PFSK-1 (cell line): ENCODE results near the gene LTBP2.

Experiments
- FOXP2 ChIP-seq: optimal IDR thresholded peaks from 2 replicates; pipeline ENCODE3; 2011; ENCODE audit warnings: borderline replicate concordance, control low read depth, inconsistent platforms; ENCODE audit not compliant: insufficient read depth; ENCODE audit errors: extremely low read length, extremely low read depth
- POLR2AphosphoS5 ChIP-seq: IDR thresholded peaks from 2 replicates; pipeline ENCODE4 v1.6.1; 2012; ENCODE audit warnings: low read depth, mild to moderate bottlenecking, control low read depth, low read length, moderate library complexity
- SIN3A ChIP-seq: IDR thresholded peaks from 2 replicates; pipeline ENCODE4 v1.6.1; 2012; ENCODE audit warnings: mild to moderate bottlenecking, low read length, moderate library complexity, borderline replicate concordance; ENCODE audit not compliant: insufficient read depth
- TAF1 ChIP-seq: IDR thresholded peaks from 2 replicates; pipeline ENCODE4 v1.6.1; 2012; ENCODE audit warnings: low read length, control low read depth, borderline replicate concordance; ENCODE audit not compliant: insufficient read depth
- TF ChIP-seq, protein P1 (sequence below), 2 experiments: IDR thresholded peaks; 2 replicates each; pipeline versions ENCODE4 v1.6.1 to v1.8.0; 2011 to 2012; ENCODE audit warnings: low read depth in 2 of 2, low read length in 2 of 2, control low read depth in 1 of 2, inconsistent platforms in 1 of 2, mild to moderate bottlenecking in 1 of 2, moderate library complexity in 1 of 2; ENCODE audit not compliant: insufficient read depth in 1 of 2

DNA sequence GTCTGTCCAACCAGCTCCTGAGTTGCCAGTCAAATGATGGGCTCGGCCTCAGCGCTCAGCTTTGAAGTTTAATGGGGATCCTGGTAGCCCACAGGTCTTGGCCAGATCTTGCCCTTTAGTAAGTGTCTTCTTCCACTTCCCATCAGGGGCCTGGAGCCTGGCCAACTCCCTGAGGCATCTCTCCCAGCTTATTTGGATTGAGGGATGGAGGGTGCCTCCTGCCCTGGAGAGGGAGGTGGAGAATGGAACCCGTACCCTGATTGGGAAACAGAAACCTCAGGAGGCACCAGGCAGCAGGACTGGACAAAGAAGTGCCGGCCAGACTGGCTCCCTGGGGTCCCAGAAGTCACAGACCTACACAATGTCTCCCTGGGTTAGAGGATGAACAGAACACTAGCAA is 40.5 kb upstream of the LTBP2 start:
- TF ChIP-seq TAF1 (no peak), POLR2AphosphoS5 (no peak), FOXP2 (no peak), SIN3A (no peak)
- TF ChIP-seq, protein P1, sequence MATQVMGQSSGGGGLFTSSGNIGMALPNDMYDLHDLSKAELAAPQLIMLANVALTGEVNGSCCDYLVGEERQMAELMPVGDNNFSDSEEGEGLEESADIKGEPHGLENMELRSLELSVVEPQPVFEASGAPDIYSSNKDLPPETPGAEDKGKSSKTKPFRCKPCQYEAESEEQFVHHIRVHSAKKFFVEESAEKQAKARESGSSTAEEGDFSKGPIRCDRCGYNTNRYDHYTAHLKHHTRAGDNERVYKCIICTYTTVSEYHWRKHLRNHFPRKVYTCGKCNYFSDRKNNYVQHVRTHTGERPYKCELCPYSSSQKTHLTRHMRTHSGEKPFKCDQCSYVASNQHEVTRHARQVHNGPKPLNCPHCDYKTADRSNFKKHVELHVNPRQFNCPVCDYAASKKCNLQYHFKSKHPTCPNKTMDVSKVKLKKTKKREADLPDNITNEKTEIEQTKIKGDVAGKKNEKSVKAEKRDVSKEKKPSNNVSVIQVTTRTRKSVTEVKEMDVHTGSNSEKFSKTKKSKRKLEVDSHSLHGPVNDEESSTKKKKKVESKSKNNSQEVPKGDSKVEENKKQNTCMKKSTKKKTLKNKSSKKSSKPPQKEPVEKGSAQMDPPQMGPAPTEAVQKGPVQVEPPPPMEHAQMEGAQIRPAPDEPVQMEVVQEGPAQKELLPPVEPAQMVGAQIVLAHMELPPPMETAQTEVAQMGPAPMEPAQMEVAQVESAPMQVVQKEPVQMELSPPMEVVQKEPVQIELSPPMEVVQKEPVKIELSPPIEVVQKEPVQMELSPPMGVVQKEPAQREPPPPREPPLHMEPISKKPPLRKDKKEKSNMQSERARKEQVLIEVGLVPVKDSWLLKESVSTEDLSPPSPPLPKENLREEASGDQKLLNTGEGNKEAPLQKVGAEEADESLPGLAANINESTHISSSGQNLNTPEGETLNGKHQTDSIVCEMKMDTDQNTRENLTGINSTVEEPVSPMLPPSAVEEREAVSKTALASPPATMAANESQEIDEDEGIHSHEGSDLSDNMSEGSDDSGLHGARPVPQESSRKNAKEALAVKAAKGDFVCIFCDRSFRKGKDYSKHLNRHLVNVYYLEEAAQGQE (IDR thresholded peaks at IDR 0.05; ENCODE audit: insufficient read depth in 1 of 2, low read depth in 2 of 2, low read length in 2 of 2): no peak
